Measurements from ENCODE around the gene MYH13. TPM values are rescaled to one million over a fixed set of nuclear protein-coding genes. Genes with fewer than 3 reads are reported as not detected.

Gene MYH13
- total and polyA plus RNA-seq, 2 of the 13 experiments (the other 11 are each of a cell fraction or from before 2014, with no cell fraction given) = not detected

DNA sequence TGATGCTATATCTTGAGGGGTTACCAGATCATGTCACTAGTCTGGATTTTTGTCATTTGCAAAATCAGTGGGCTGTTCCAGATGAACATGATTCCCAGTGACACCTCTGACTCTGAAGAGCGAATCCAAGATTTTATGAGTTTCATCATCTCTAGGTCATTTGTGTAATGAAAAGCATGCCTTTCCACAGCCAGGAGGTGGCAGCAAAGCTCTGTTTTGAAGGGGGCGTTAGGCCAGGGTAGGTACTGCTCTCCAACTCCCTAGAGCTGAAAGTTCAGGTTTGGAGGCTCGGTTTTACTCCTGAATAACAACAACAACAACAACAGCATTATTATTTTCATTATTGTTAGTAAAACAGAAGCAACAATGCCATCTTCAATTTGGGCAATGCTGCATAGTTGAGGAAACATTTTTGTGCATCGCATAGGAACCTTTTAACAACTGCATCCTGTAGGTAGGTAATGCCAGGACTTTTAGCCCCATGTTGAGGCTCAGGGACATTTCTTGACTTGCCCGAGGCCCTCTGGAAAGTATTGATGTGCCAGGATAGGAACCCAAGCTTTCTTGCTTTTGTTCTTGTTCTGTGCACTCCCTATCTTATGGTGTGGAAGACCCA lies 77.0 kb downstream of the MYH13 start (continued):
- TF ChIP-seq, protein P1, sequence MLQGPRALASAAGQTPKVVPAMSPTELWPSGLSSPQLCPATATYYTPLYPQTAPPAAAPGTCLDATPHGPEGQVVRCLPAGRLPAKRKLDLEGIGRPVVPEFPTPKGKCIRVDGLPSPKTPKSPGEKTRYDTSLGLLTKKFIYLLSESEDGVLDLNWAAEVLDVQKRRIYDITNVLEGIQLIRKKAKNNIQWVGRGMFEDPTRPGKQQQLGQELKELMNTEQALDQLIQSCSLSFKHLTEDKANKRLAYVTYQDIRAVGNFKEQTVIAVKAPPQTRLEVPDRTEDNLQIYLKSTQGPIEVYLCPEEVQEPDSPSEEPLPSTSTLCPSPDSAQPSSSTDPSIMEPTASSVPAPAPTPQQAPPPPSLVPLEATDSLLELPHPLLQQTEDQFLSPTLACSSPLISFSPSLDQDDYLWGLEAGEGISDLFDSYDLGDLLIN (CRISPR knock-in tag; IDR thresholded peaks at IDR 0.05; ENCODE audit: borderline replicate concordance) = no peak
- TF ChIP-seq SMC3 (IDR thresholded peaks at IDR 0.05; ENCODE audit: low read length) (peak; percentile 72), NR2F2 (IDR thresholded peaks at IDR 0.05; ENCODE audit: borderline replicate concordance, low read depth) (no peak), CEBPB (IDR thresholded peaks at IDR 0.05; ENCODE audit: borderline replicate concordance, low read depth, low read length) (peak; percentile 76; the same call in 1 of the 2 replicates), RAD21 (CRISPR knock-in tag; IDR thresholded peaks at IDR 0.05) (peak; percentile 39; the same call in 1 of the 2 replicates), PHF20 (CRISPR knock-in tag; IDR thresholded peaks at IDR 0.05) (no peak)
- TF ChIP-seq, protein P2, sequence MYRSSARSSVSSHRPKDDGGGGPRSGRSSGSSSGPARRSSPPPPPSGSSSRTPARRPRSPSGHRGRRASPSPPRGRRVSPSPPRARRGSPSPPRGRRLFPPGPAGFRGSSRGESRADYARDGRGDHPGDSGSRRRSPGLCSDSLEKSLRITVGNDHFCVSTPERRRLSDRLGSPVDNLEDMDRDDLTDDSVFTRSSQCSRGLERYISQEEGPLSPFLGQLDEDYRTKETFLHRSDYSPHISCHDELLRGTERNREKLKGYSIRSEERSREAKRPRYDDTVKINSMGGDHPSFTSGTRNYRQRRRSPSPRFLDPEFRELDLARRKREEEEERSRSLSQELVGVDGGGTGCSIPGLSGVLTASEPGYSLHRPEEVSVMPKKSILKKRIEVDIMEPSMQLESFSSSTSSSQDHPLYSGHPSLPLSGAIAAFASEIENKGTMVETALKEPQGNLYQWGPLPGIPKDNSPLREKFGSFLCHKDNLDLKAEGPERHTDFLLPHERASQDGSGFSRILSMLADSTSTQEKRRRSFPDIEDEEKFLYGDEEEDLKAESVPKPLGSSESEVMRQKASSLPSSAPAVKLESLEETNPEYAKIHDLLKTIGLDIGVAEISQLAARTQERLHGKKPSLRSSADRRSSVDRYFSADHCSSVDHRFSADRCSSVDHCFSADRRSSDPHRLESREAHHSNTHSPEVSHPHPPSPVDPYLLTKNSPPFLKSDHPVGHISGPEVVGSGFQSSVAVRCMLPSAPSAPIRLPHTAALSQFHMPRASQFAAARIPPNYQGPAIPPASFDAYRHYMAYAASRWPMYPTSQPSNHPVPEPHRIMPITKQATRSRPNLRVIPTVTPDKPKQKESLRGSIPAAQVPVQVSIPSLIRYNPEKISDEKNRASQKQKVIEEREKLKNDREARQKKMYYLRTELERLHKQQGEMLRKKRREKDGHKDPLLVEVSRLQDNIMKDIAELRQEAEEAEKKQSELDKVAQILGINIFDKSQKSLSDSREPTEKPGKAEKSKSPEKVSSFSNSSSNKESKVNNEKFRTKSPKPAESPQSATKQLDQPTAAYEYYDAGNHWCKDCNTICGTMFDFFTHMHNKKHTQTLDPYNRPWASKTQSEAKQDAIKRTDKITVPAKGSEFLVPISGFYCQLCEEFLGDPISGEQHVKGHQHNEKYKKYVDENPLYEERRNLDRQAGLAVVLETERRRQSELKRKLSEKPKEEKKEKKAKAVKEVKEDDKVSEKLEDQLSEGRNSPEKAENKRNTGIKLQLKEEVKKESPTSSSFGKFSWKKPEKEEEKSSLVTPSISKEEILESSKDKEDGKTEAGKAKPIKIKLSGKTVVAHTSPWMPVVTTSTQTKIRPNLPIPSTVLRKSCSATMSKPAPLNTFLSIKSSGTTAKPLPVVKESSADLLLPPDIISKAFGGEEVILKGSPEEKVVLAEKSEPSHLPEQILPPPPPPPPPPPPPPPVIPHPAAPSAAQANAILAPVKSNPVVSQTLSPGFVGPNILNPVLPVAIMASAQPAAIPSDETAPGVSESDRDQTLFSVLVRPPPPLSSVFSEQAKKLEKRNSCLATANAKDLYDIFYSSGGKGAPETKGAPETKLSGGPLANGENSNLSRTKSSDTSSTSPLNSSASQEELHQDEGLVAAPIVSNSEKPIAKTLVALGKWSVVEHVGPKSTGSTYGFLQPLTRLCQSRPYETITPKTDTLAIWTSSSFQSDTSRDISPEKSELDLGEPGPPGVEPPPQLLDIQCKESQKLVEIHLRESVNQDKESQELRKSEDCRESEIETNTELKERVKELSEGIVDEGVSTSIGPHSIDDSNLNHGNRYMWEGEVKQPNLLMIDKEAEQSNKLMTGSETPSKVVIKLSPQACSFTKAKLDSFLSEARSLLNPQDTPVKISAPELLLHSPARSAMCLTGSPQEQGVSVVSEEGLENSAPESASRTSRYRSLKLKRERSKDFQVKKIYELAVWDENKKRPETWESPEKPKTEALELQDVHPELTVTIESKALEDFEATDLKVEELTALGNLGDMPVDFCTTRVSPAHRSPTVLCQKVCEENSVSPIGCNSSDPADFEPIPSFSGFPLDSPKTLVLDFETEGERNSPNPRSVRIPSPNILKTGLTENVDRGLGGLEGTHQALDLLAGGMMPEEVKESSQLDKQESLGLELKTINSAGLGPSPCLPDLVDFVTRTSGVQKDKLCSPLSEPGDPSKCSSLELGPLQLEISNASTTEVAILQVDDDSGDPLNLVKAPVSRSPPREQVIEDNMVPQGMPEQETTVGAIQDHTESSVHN (CRISPR knock-in tag; IDR thresholded peaks at IDR 0.05) = no peak
- TF ChIP-seq, protein P3, sequence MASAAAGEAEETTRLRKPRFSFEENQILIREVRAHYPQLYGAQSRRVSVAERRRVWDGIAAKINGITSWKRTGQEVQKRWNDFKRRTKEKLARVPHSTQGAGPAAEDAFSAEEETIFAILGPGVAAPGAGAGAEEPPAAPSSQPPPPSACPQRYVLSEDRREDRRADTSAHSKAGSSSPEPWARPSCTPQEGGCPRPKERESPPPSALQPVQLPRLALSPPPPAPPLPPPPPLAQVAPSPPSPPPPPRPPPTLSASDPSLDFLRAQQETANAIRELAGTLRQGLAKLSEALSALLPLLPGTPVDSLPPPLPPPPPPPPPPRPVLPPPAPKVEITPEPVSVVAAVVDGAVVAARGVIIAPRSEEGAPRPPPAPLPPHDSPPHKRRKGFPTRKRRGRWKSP (CRISPR knock-in tag; IDR thresholded peaks at IDR 0.05) = no peak
- TF ChIP-seq, protein P4, sequence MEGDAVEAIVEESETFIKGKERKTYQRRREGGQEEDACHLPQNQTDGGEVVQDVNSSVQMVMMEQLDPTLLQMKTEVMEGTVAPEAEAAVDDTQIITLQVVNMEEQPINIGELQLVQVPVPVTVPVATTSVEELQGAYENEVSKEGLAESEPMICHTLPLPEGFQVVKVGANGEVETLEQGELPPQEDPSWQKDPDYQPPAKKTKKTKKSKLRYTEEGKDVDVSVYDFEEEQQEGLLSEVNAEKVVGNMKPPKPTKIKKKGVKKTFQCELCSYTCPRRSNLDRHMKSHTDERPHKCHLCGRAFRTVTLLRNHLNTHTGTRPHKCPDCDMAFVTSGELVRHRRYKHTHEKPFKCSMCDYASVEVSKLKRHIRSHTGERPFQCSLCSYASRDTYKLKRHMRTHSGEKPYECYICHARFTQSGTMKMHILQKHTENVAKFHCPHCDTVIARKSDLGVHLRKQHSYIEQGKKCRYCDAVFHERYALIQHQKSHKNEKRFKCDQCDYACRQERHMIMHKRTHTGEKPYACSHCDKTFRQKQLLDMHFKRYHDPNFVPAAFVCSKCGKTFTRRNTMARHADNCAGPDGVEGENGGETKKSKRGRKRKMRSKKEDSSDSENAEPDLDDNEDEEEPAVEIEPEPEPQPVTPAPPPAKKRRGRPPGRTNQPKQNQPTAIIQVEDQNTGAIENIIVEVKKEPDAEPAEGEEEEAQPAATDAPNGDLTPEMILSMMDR (CRISPR knock-in tag; IDR thresholded peaks at IDR 0.05) = peak; percentile 75

Measured in HepG2 (cell line).